Measurements from ENCODE around the gene COX11.

Gene COX11, protein sequence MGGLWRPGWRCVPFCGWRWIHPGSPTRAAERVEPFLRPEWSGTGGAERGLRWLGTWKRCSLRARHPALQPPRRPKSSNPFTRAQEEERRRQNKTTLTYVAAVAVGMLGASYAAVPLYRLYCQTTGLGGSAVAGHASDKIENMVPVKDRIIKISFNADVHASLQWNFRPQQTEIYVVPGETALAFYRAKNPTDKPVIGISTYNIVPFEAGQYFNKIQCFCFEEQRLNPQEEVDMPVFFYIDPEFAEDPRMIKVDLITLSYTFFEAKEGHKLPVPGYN

GRCh38 chr17:54968262-54968987 is at the start of gene COX11, which contains the start of gene STXBP4:
COX11 (minus strand) TSS chr17:54968654; CDS start chr17:54968646, 8 bp downstream.
STXBP4 (plus strand) TSS chr17:54968765; CDS start chr17:54986220, 17,455 bp downstream.
- peak; percentile 94 for DNase-seq

GRCh38 chr17:55005520-55005919 is 37.1 kb upstream of the COX11 start:
- DNase-seq, result peak; percentile 3

- DNase-seq, result no peak
Observed at GRCh38 chr17:55004484-55004883, 36.0 kb upstream of the COX11 start.

DNA sequence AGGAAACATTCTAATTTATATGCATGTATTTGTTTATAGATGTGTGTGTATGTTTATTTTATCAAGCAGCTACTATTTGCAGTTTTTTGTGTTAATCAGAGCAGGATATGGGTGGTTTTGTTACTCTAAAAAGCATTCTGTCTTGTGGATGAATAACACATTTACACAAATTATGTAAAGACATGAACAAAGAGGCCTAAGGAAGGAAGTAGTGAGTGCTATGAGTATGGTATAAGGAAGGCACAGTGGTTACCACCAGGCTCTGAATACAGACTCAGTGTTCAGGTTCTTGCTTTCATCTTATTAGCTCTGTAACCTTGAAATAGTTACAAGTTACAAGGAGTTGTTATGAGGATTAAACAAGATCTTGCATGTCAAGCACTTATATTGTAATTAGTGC is 34.0 kb upstream of the COX11 start:
- DNase-seq, result no peak

- no peak for DNase-seq
Observed at GRCh38 chr17:54996441-54996840, 28.0 kb upstream of the COX11 start.

GRCh38 chr17:54992797-54993639 is 24.6 kb upstream of the COX11 start:
- DNase-seq, result no peak

- no peak for DNase-seq
Observed at GRCh38 chr17:54991567-54991966, 23.1 kb upstream of the COX11 start.

DNA sequence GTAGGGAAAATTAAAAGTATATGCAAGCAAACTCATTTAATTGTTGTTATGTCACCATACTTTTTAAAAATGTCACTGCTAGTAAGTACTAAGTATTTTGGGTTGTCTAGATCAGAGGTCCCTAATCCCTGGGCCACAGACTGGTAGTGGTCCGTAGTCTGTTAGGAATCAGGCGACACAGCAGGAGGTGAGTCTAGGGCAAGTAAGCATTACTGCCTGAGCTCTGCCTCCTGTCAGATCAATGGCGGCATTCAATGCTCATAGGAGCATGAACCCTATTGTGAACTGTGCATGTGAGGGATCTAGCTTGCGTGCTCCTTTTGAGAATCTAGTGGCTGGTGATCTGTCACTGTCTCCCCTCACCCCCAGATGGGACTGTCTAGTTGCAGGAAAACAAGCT is 21.7 kb upstream of the COX11 start:
- DNase-seq, result no peak

- DNase-seq, result no peak
Observed at GRCh38 chr17:54985476-54985875, 17.0 kb upstream of the COX11 start.

DNA sequence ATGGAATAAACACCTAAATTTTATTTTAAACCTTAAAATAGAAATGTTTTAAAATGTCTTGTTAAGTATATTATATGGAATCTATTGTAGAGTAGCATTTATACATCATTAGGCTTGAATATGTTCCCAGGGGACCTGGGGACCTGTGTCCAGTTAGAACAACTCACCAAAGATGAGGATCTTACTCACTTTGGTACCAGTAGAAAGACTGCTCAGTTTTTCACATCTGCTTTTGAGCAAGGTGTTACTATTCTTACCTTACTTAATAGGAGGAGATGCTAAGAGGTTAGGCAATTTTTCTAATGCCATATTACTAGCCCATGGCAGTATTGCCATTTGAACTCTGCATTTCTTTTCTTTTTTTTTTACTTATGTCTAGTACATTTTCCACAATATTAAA is 14.8 kb upstream of the COX11 start:
- no peak for DNase-seq

GRCh38 chr17:54982399-54982798 is 13.9 kb upstream of the COX11 start:
- DNase-seq, result no peak

GRCh38 chr17:54980375-54980774 is 11.9 kb upstream of the COX11 start:
- DNase-seq, result no peak

- no peak for DNase-seq
Observed at GRCh38 chr17:54979657-54980056, 11.2 kb upstream of the COX11 start.

DNA sequence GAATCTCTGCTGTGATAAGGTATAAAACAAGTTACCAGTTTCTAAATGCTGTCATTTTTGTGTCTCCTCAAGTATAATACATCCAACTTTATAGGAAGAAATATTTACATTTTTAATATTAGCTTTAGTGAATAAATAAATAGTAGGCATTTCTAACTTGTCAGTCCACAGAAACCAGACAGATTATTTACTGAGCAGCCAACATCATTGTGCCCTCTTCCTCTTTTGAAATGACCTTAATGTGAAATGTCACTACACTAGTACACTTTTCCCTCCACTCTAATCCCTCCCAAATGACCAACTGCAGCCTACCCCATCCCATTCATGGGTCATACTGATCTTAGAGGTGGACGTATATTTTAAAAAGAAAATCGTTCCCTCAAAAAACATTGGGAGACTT is 9.3 kb upstream of the COX11 start:
- no peak for DNase-seq

- no peak for DNase-seq
Observed at GRCh38 chr17:54976316-54976715, 7.9 kb upstream of the COX11 start.

DNA sequence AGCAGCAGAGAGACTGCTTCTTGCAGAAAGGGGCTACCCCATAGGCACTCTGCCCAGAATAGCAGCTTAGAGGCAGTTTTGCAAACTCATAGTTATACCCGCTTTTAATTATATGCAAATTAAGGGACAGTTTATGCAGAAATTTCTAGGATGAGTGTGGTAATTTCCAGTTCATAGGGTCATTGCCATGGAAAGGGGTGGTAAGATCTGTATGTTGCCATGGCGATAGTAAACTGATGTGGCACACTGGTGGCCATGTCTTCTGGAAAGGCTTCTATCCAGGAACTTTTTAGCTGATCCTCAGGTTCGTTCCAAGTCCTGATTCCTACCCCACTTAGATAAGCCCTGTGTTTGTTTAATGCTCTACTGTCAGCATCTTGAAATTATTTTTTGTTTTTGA is 6.3 kb upstream of the COX11 start:
- no peak for DNase-seq

GRCh38 chr17:54972406-54973138 is 4.1 kb upstream of the COX11 start:
- DNase-seq, result no peak

- DNase-seq, result no peak
Observed at GRCh38 chr17:54971901-54972300, 3.4 kb upstream of the COX11 start.

- DNase-seq, result no peak
Observed at GRCh38 chr17:54971147-54971546, 2.7 kb upstream of the COX11 start.

- no peak for DNase-seq
Observed at GRCh38 chr17:54969658-54970572, 1.5 kb upstream of the COX11 start.

DNA sequence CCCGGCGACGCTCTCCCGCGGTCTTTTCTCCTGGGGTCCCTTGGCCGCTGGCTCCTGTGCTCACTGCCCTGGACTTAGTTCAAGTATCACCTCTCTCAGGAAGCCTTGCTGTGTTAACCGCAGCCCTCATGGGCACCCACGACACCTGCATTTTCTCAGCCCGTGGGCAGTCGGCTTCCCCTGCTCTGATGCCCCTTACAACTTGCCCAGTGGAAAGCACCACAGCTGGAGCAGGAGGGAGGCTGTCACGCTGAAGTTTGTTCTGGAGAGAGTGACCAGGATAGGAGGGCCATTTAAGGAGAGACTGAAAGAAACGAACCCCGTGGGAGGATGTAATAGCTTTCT is 506 bp upstream of the COX11 start:
- DNase-seq, result peak; percentile 19
